IPS DF 4.7 (cell line): Measurements from ENCODE around the gene DNAJC11.

Experiments
- DNase-seq: peaks from one replicate; pipeline ENCODE4 v3.0.0-alpha.2; 2013; ENCODE audit warnings: low spot score; ENCODE audit errors: extremely low read depth

Gene DNAJC11

DNA sequence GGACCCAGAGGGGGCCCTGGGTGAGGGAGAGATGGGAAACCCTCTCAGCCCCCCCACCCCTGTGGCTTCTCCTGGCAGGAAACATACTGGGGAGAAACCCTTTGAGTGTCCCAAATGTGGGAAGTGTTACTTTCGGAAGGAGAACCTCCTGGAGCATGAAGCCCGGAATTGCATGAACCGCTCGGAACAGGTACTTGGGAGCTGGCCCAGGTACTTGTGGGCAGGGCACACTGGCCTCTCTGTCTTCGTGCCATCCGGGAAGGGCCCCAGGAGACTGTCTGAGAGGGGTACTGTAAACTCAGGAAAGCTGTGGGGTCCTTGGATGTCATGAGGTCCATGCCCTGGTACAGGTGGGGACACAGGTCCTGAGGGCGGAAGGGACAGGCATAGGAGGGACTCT lies 115.8 kb downstream of the DNAJC11 start:
- no peak for DNase-seq

- DNase-seq = no peak
Observed at GRCh38 chr1:6585081-6585722, 116.4 kb downstream of the DNAJC11 start.
